Erythroblast (primary cell): ENCODE measurements around the gene NTRK2.

Experiments used
- GATA1 ChIP-seq: IDR thresholded peaks from 2 replicates; pipeline ENCODE4 v1.6.1; 2011; ENCODE audit warnings: low read depth, mild to moderate bottlenecking, control low read depth, low read length, moderate library complexity
- POLR2A ChIP-seq: IDR thresholded peaks from 2 replicates; pipeline ENCODE4 v1.6.1; 2011; ENCODE audit warnings: mild to moderate bottlenecking, low read length

DNA sequence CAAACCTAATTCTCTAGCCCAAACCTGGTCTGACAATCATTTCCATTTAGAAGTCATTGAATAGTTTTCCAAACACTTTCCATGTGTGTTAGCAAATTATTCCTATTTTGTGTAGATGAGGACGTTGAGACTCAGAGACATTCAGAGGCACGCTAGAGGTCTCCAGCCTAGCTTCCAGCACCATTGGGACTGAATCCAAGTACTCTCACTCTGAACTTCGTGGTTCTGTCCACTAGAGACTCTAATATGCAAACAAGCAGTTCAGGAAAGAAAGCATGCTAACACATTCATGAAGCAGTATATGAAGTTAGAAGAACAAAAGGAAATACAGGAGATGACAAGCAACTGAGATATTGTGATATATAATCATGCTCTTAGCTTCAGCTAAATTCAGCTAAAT, 354.8 kb downstream of the NTRK2 start:
- TF ChIP-seq POLR2A (no peak), GATA1 (no peak)
